Activated CD4-positive, alpha-beta T cell treated with anti-CD3 and anti-CD28 coated beads, Interleukin-2, Interleukin-6, amounts not matched to agents 100 ng/mL and 50 ng/mL, durations not matched to agents 16 hours and 8 hours (primary cell): ENCODE measurements around the gene NPW.

Experiments
- DNase-seq: peaks from one replicate; pipeline ENCODE4 v3.0.0-alpha.2; 2020

Gene NPW

GRCh38 chr16:2056077-2056476, 36.5 kb downstream of the NPW start:
- DNase-seq, result no peak

DNA sequence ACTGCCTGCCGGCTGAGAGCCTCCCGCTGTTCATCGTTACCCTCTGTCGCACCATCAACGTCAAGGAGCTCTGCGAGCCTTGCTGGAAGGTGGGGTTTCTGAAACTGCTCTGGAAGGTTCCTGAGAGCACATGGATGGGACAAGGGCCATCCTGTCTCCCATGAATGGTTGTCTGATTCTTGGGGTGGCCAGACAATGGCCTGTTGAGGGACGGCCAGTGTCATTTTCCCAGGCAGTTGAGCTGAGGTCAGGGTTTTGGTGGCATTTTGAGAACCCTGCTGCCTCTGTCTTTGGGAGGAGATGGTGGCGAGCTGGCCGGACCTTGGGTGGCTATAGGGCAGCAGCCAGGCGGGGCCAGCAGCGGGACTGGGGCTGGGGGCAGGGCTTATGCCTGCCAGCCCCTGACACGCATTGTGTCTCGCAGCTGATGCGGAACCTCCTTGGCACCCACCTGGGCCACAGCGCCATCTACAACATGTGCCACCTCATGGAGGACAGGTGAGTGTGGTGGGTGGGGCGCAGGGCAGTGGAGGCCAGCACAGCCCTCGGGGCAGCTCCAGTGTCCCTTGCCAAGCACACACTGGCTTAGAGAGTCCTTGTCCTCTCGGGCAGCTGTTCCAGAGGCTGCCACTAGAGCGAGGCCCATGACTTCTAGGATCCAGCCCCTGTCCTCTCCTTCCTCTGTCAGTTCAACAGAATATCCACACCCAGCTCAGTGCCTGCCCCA, 37.3 kb downstream of the NPW start:
- no peak for DNase-seq

DNA sequence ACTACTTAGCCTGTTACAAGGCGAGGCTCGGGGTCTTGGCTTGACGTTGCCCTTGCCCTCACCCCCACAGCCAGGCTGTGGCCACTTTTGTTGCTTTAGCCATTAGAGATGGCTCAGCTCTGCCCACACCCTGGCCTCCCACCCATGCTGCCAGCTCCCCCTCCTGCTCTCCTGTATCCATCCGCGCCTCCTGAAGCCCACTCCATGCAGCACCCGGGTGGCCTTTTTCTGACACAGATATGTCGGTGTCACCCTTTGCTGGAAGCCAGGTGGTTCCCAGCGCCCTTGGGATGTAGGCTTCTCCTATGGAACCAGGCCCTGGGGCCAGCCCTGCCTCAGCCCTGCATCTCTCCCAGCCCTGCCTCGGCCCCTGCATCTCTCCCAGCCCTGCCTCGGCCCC, 37.9 kb downstream of the NPW start:
- DNase-seq, result no peak

DNA sequence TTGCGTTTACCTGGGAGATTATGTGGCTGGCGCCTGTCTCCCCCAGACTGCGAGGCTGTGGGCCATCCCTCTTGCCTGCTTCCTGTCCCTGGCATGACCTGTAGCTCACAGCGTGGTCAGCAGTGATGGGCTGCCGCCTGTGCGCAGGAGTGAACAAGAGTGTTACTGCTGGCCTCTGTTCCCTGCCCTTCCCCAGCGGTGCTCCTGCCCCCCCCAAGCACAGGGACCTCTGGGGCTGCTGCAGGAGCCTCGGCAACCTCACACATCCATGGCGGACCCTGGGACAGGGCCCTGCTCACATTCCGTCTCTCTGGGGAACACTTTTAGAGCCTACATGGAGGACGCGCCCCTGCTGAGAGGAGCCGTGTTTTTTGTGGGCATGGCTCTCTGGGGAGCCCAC, 38.8 kb downstream of the NPW start:
- no peak for DNase-seq

- no peak for DNase-seq
Measured at GRCh38 chr16:2058872-2059271, 39.3 kb downstream of the NPW start.

GRCh38 chr16:2060346-2060745, 40.8 kb downstream of the NPW start:
- no peak for DNase-seq

GRCh38 chr16:2061023-2061422, 41.4 kb downstream of the NPW start:
- DNase-seq, result no peak

DNA sequence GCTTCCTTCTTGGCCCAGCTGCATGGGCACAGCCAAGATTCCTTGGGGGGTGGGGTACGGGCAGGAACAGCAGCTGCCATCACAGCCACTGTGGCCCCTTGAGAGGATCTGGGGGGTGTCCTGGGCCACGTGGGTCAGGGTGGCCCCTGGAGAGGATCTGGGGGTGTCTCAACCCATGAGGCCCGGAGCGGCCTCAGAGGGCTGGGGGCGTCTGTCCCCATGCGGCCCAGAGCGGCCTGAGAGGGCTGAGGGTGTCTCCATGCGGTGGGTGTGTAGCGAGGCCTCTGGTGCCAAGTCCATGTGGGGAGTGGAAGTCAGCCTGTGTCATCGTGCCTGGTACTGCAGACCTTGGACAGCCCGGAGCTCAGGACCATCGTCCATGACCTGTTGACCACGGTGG, 41.9 kb downstream of the NPW start:
- no peak for DNase-seq

GRCh38 chr16:2062801-2063200, 43.2 kb downstream of the NPW start:
- DNase-seq, result no peak

DNA sequence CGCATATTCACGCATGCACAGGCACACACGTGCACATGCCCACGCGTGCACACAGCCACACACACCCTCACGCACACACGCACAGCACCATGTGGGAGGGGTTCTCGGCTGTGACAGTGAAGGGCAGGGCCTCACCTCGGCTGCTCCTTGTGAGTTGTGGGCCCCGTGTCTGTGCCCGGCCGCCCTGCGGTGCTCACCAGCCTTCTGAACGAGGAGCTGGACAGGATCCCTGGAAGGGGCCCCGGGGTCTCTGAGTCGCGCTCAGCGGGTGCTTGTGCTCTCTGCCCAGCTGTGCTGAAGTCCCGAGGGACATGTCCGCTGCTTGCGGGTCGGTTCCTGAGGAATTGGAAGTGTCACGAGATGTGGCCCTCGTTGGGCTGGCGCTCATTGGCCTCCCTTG, 44.3 kb downstream of the NPW start:
- no peak for DNase-seq

DNA sequence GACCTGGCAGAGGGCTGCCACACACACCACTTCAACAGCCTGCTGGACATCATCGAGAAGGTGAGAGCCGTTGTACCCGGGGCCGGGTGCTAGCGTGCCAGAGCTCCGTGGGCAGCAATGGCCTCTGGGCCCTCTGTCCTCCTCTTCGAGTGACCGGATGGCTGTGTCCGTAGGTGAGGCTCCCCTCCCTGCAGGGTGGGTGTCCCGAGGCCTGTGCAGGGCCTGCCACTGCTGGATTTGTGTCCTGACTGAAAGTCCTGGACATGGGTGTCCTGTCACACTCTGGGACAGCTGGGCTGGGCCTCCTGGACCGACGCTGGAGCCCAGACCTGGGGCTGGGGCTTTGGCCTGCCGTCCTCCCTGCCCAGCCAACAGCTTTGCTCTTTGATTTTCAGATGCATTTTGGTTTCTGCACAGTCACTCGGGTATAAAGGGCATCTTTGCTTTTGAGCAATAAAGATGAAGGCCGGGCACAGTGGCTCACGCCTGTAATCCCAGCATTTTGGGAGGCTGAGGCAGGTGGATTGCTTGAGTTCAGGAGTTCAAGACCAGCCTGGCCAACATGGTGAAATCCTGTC, 44.9 kb downstream of the NPW start:
- DNase-seq, result no peak

DNA sequence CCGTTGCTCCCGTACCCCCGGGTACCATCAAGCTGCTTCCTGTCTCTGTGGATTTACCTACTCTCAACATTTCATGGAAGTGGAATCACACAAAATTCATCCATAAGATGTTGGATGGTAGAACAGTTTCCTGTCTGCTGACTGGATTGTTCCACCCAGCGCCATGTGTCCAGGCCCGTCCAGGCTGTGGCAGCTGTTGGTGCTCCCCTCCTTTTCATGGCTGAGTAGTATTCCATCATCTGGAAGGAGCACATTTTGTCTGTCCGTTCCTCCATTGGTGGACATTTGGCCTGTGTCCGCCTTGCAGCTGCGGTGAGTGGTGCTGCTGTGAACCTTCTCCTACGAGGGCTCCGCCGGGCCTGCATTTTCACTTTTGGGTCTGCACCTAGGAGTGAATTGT, 46.6 kb downstream of the NPW start:
- no peak for DNase-seq
